ENCODE measurements around the gene DDI2. TPM values are rescaled to one million over a fixed set of nuclear protein-coding genes. Genes with fewer than 3 reads are reported as not detected.
A peak's percentile ranks its signal among the peaks of the same experiment; 100 is the strongest.
"Not testable (repeated sequence)": the region's sequence is repeated elsewhere in the genome, so short reads cannot be mapped to it uniquely, and the experiment has no call there.

The DDI2 gene
- total RNA-seq, 1 experiment from 2014 or later: 18.6 TPM

- in situ Hi-C loops (cut with HindIII; ENCODE audit: low pct_unique_long_range_greater_than_20kb, low sequenced_read_pairs): no loop called here
Measured at GRCh38 chr1:15684468-15685291, 67.4 kb downstream of the DDI2 start.

GRCh38 chr1:15685820-15686219 lies 68.6 kb downstream of the DDI2 start:
- no peak for DNase-seq (ENCODE audit: low read depth, low spot score)
- in situ Hi-C loops (cut with HindIII; ENCODE audit: low pct_unique_long_range_greater_than_20kb, low sequenced_read_pairs): no loop called here

More at GRCh38 chr1:15684468-15685291, 67.4 kb downstream of the DDI2 start:
- no peak for DNase-seq (ENCODE audit: low read depth, low spot score)

- no peak for DNase-seq (ENCODE audit: low read depth, low spot score)
- in situ Hi-C loops (cut with HindIII; ENCODE audit: low pct_unique_long_range_greater_than_20kb, low sequenced_read_pairs): no loop called here
Measured at GRCh38 chr1:15687446-15687845, 70.2 kb downstream of the DDI2 start.

- in situ Hi-C loops (cut with HindIII; ENCODE audit: low pct_unique_long_range_greater_than_20kb, low sequenced_read_pairs): no loop called here
Measured at GRCh38 chr1:15690317-15690716, 73.1 kb downstream of the DDI2 start.

GRCh38 chr1:15691434-15692032 lies 74.3 kb downstream of the DDI2 start:
- DNase-seq (ENCODE audit: low read depth, low spot score): no peak
- in situ Hi-C loops (cut with HindIII; ENCODE audit: low pct_unique_long_range_greater_than_20kb, low sequenced_read_pairs): no loop called here

More at GRCh38 chr1:15690317-15690716, 73.1 kb downstream of the DDI2 start:
- no peak for DNase-seq (ENCODE audit: low read depth, low spot score)

- in situ Hi-C loops (cut with HindIII; ENCODE audit: low pct_unique_long_range_greater_than_20kb, low sequenced_read_pairs): no loop called here
- no peak for DNase-seq (ENCODE audit: low read depth, low spot score)
Measured at GRCh38 chr1:15692121-15692682, 74.9 kb downstream of the DDI2 start.

- in situ Hi-C loops (cut with HindIII; ENCODE audit: low pct_unique_long_range_greater_than_20kb, low sequenced_read_pairs): no loop called here
- DNase-seq (ENCODE audit: low read depth, low spot score): no peak
Measured at GRCh38 chr1:15693371-15693770, 76.1 kb downstream of the DDI2 start.

- no peak for DNase-seq (ENCODE audit: low read depth, low spot score)
- in situ Hi-C loops (cut with HindIII; ENCODE audit: low pct_unique_long_range_greater_than_20kb, low sequenced_read_pairs): no loop called here
Measured at GRCh38 chr1:15696956-15697521, 79.8 kb downstream of the DDI2 start.

- in situ Hi-C loops (cut with HindIII; ENCODE audit: low pct_unique_long_range_greater_than_20kb, low sequenced_read_pairs): no loop called here
- DNase-seq (ENCODE audit: low read depth, low spot score): no peak
Measured at GRCh38 chr1:15698201-15698600, 80.9 kb downstream of the DDI2 start.

- DNase-seq (ENCODE audit: low read depth, low spot score); in situ Hi-C loops (cut with HindIII; ENCODE audit: low pct_unique_long_range_greater_than_20kb, low sequenced_read_pairs): not testable (repeated sequence)
Measured at GRCh38 chr1:15699321-15699720, 82.1 kb downstream of the DDI2 start.

- DNase-seq (ENCODE audit: low read depth, low spot score): no peak
- in situ Hi-C loops (cut with HindIII; ENCODE audit: low pct_unique_long_range_greater_than_20kb, low sequenced_read_pairs): no loop called here
Measured at GRCh38 chr1:15700508-15700907, 83.2 kb downstream of the DDI2 start.

GRCh38 chr1:15701784-15702183 lies 84.5 kb downstream of the DDI2 start:
- in situ Hi-C loops (cut with HindIII; ENCODE audit: low pct_unique_long_range_greater_than_20kb, low sequenced_read_pairs): no loop called here

GRCh38 chr1:15702722-15703550 lies 85.7 kb downstream of the DDI2 start:
- DNase-seq (ENCODE audit: low read depth, low spot score): peak; percentile 45
- in situ Hi-C loops (cut with HindIII; ENCODE audit: low pct_unique_long_range_greater_than_20kb, low sequenced_read_pairs): no loop called here

More at GRCh38 chr1:15701784-15702183, 84.5 kb downstream of the DDI2 start:
- DNase-seq (ENCODE audit: low read depth, low spot score): no peak

- DNase-seq (ENCODE audit: low read depth, low spot score): peak; percentile 65
Measured at GRCh38 chr1:15703562-15703961, 86.3 kb downstream of the DDI2 start.

GRCh38 chr1:15704526-15705183 lies 87.4 kb downstream of the DDI2 start:
- DNase-seq (ENCODE audit: low read depth, low spot score): no peak

More at GRCh38 chr1:15703562-15703961, 86.3 kb downstream of the DDI2 start:
- in situ Hi-C loops (cut with HindIII; ENCODE audit: low pct_unique_long_range_greater_than_20kb, low sequenced_read_pairs): no loop called here

GRCh38 chr1:15705184-15705566 lies 87.9 kb downstream of the DDI2 start:
- in situ Hi-C loops (cut with HindIII; ENCODE audit: low pct_unique_long_range_greater_than_20kb, low sequenced_read_pairs): no loop called here
- DNase-seq (ENCODE audit: low read depth, low spot score): no peak

More at GRCh38 chr1:15704526-15705183, 87.4 kb downstream of the DDI2 start:
- in situ Hi-C loops (cut with HindIII; ENCODE audit: low pct_unique_long_range_greater_than_20kb, low sequenced_read_pairs): no loop called here

- DNase-seq (ENCODE audit: low read depth, low spot score): no peak
- in situ Hi-C loops (cut with HindIII; ENCODE audit: low pct_unique_long_range_greater_than_20kb, low sequenced_read_pairs): no loop called here
Measured at GRCh38 chr1:15706751-15707150, 89.5 kb downstream of the DDI2 start.
